GM12878 (cell line): ENCODE measurements around the gene PTPRN2. TPM values are rescaled to one million over a fixed set of nuclear protein-coding genes. Genes with fewer than 3 reads are reported as not detected.

Experiments
- ATAC-seq: fragments of 200-7000 bp; cut with Tn5 transposase; 3 replicates; pipeline ENCODE4 v1.9.1; 2020; ENCODE audit warnings: mild to moderate bottlenecking, moderate library complexity
- BruUV-seq: library from RNA; stranded (reverse); fragments of 400-500 nt; replicated peaks from 2 replicates; lab custom pipeline; 2021; lab: Mats Ljungman, UMichigan
- CTCF ChIA-PET: fragments of 300-600 bp; sonication (Branson Sonifier 250); formaldehyde crosslinking; extraction: SDS; loops from one replicate; lab custom pipeline; 2021; ENCODE audit warnings: inconsistent platforms; lab: Yijun Ruan, JAX
- POLR2A ChIA-PET: fragments of 350-600 bp; formaldehyde crosslinking; extraction: SDS; loops from one replicate; lab custom pipeline; 2021; ENCODE audit warnings: inconsistent platforms; lab: Charles Lee
- RAD21 ChIA-PET: fragments of 300-600 bp; sonication (Branson Sonifier 250); formaldehyde crosslinking; loops from one replicate; lab custom pipeline; 2023; ENCODE audit warnings: antibody characterized with exemption; ENCODE audit not compliant: unreplicated experiment; lab: Charles Lee
- SMC1A ChIA-PET: fragments of 300-600 bp; sonication (Branson Sonifier 250); formaldehyde crosslinking; loops from one replicate; lab custom pipeline; 2023; ENCODE audit not compliant: unreplicated experiment, uncharacterized antibody; lab: Charles Lee
- DNase-seq: peaks from one replicate; pipeline ENCODE4 v3.0.0-alpha.2; 2011; ENCODE audit warnings: low read depth, low spot score
- FAIRE-seq: peaks from 3 replicates; lab custom pipeline; 2011; peaks lifted over from hg19 to GRCh38; lab: Jason Lieb, UNC
- H2AFZ ChIP-seq: 2 replicates; pipeline ENCODE4 v1.6.0; 2011; ENCODE audit warnings: low read depth, low read length, control low read depth; ENCODE audit not compliant: control insufficient read depth
- H3K27ac ChIP-seq: 2 replicates; pipeline ENCODE4 v1.5.1; 2011; ENCODE audit warnings: control low read depth; ENCODE audit not compliant: control insufficient read depth, insufficient read depth
- H3K27me3 ChIP-seq, 2 experiments: replicated peaks in 1 of 2; 2 replicates each; pipeline versions ENCODE4 v1.6.0 to v1.6.1; 2011; ENCODE audit warnings: low read length in 1 of 2; ENCODE audit not compliant: control insufficient read depth in 2 of 2, insufficient read depth in 2 of 2
- H3K36me3 ChIP-seq, 2 experiments: 2 replicates each; pipeline ENCODE4 v1.5.1; 2011; ENCODE audit warnings: low read length in 1 of 2; ENCODE audit not compliant: control insufficient read depth in 2 of 2, insufficient read depth in 2 of 2
- H3K4me1 ChIP-seq: 2 replicates; pipeline ENCODE4 v1.6.1; 2011; ENCODE audit warnings: mild to moderate bottlenecking, low read length, moderate library complexity, mixed read lengths; ENCODE audit not compliant: control insufficient read depth, insufficient read depth
- H3K4me2 ChIP-seq: 2 replicates; pipeline ENCODE4 v1.6.0; 2011; ENCODE audit warnings: control low read depth; ENCODE audit not compliant: control insufficient read depth, insufficient read depth
- H3K4me3 ChIP-seq: fragments of 200-600 bp; sonication (generic); 2 replicates; pipeline ENCODE4 v1.5.1; 2016
- H3K79me2 ChIP-seq: 2 replicates; pipeline ENCODE4 v1.6.0; 2011; ENCODE audit warnings: low read length; ENCODE audit not compliant: control insufficient read depth, insufficient read depth
- H3K9ac ChIP-seq: 2 replicates; pipeline ENCODE4 v1.8.0; 2011; ENCODE audit warnings: low read length, control low read depth, mixed read lengths; ENCODE audit not compliant: control insufficient read depth, insufficient read depth
- H3K9me3 ChIP-seq: replicated peaks from 3 replicates; pipeline ENCODE4 v1.5.1; 2011; ENCODE audit warnings: mild to moderate bottlenecking, low read length; ENCODE audit not compliant: control insufficient read depth, insufficient read depth
- H4K20me1 ChIP-seq: 2 replicates; pipeline ENCODE4 v1.6.0; 2011; ENCODE audit not compliant: control insufficient read depth, insufficient read depth
- CBFB ChIP-seq: IDR thresholded peaks from 2 replicates; pipeline ENCODE4 v1.6.1; 2016; ENCODE audit warnings: antibody characterized with exemption, low read depth
- CBX3 ChIP-seq: fragments of 200-600 bp; sonication (generic); IDR thresholded peaks from 2 replicates; pipeline ENCODE4 v1.6.1; 2016; ENCODE audit warnings: low read depth, borderline replicate concordance
- CHD1 ChIP-seq: IDR thresholded peaks from 2 replicates; pipeline ENCODE4 v1.6.1; 2012; ENCODE audit warnings: low read depth, low read length, improper control_type of control experiment
- CREB1 ChIP-seq: IDR thresholded peaks from 2 replicates; pipeline ENCODE4 v1.6.1; 2012; ENCODE audit warnings: low read depth, mild to moderate bottlenecking, inconsistent platforms
- IKZF1 ChIP-seq: fragments of 450-650 bp; conservative IDR thresholded peaks from 2 replicates; pipeline ENCODE4 v1.6.1; 2017; ENCODE audit warnings: antibody characterized with exemption, mild to moderate bottlenecking
- NBN ChIP-seq: fragments of 450-650 bp; IDR thresholded peaks from 2 replicates; pipeline ENCODE4 v1.6.1; 2016
- NFYA ChIP-seq: IDR thresholded peaks from 2 replicates; pipeline ENCODE4 v1.6.1; 2011; ENCODE audit warnings: low read depth, mild to moderate bottlenecking, low read length, improper control_type of control experiment, borderline replicate concordance
- NR2F1 ChIP-seq: fragments of 450-650 bp; conservative IDR thresholded peaks from 2 replicates; pipeline ENCODE4 v1.6.1; 2017; ENCODE audit warnings: mild to moderate bottlenecking
- RB1 ChIP-seq: fragments of 450-650 bp; formaldehyde crosslinking; IDR thresholded peaks from 2 replicates; pipeline ENCODE4 v1.6.1; 2017; ENCODE audit warnings: mild to moderate bottlenecking, borderline replicate concordance
- SIX5 ChIP-seq: IDR thresholded peaks from 2 replicates; pipeline ENCODE4 v1.6.1; 2011; ENCODE audit warnings: mild to moderate bottlenecking, low read depth, low read length, moderate library complexity; ENCODE audit not compliant: severe bottlenecking
- SREBF2 ChIP-seq: IDR thresholded peaks from 2 replicates; pipeline ENCODE4 v1.6.1; 2012; ENCODE audit warnings: mild to moderate bottlenecking, low read length
- ZNF217 ChIP-seq: fragments of 450-650 bp; IDR thresholded peaks from 2 replicates; pipeline ENCODE4 v1.6.1; 2017; ENCODE audit warnings: antibody characterized with exemption, mild to moderate bottlenecking
- ZNF274 ChIP-seq: IDR thresholded peaks from one replicate; pipeline ENCODE4 v1.8.0; 2011; ENCODE audit not compliant: insufficient read length, insufficient read depth
- ZNF384 ChIP-seq: IDR thresholded peaks from 2 replicates; pipeline ENCODE4 v1.6.1; 2012; ENCODE audit warnings: low read depth, mild to moderate bottlenecking, low read length, improper control_type of control experiment, borderline replicate concordance
- WGBS: methylation state at CpG from one replicate; pipeline ENCODE4 v1.1.6; 2016; ENCODE audit warnings: low lambda C conversion rate; ENCODE audit not compliant: insufficient replicate concordance, insufficient coverage; ENCODE audit errors: missing lambda C conversion rate; 5-methylcytosine and 5-hydroxymethylcytosine counted together
- in situ Hi-C: fragments of 300-500 bp; cut with MboI; formaldehyde crosslinking; loops from 9 replicates; pipeline ENCODE4 v1.14.3; 2018; ENCODE audit warnings: mixed read lengths
- intact Hi-C: fragments of 100-400 bp; cut with micrococcal nuclease; formaldehyde crosslinking; loops from one replicate; pipeline ENCODE4 v1.14.2; 2022; ENCODE audit not compliant: unreplicated experiment
- polyA plus RNA-seq, 11 experiments: library from polyadenylated mRNA; depleted of rRNA in 4 of 11; unstranded in 6 of 11; stranded (reverse) in 5 of 11; fragments of >200 nt; fragmentation: Nextera tagmentation in 4 of 11; fragmentation: Illumina TruSeq in 1 of 11; extraction: Ambion mirVana in 4 of 11; extraction: Trizol in 1 of 11; gene quantifications; 1 replicate in 1 of 11; 2 replicates in 10 of 11; pipeline versions ENCODE4 v1.2.1 to v1.2.3, GENCODE V29; 2011 to 2016; ENCODE audit warnings: inconsistent platforms in 2 of 11, missing spikeins in 2 of 11, low read depth in 1 of 11
- total RNA-seq, 4 experiments: library from RNA; depleted of rRNA in 3 of 4; stranded (reverse); fragments of >200 nt in 3 of 4; fragmentation: Illumina TruSeq in 1 of 4; extraction: Trizol in 1 of 4; gene quantifications; 2 replicates each; pipeline versions ENCODE4 v1.2.1 to v1.2.3, GENCODE V29; 2013 to 2021
- TF ChIP-seq, protein P1 (sequence below): IDR thresholded peaks from 2 replicates; pipeline ENCODE4 v1.6.1; 2011; ENCODE audit warnings: borderline replicate concordance, low read depth, mild to moderate bottlenecking, moderate library complexity, mixed read lengths, low read length; ENCODE audit not compliant: insufficient read depth; ENCODE audit errors: extremely low read length
- TF ChIP-seq, protein P2 (sequence below): fragments of 450-650 bp; IDR thresholded peaks from 2 replicates; pipeline ENCODE4 v1.6.1; 2017; ENCODE audit warnings: mild to moderate bottlenecking, moderate library complexity
- TF ChIP-seq, protein P3 (sequence below): fragments of 450-650 bp; IDR thresholded peaks from 2 replicates; pipeline ENCODE4 v1.6.1; 2017; ENCODE audit warnings: low read depth, mild to moderate bottlenecking, moderate library complexity

Gene PTPRN2
- total and polyA plus RNA-seq, 10 of the 15 experiments (the other 5 are each of a cell fraction or from before 2014, with no cell fraction given): 5.4 TPM; not detected in 9

DNA sequence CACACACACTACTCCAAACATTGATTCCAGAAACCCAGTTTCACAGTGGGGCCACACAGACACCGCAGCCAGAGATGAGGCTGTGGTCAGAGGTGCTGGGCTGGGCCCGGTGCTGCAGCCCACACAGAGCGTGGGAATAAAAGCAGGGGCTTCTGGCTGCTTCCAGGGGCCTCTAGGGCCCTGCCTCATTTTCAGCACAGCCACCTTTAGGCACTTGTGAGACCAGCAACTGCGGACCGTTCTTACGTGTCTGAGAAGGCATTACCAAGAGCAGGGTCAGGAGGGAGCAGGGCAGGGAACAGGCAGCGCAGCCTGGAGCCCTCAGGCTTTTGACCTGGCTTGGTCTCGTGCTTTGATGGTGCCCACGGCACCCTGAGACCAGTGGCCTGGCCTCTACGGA, 980.4 kb downstream of the PTPRN2 start:
- ATAC-seq: no peak
- WGBS: 18% methylated on average over 10 of the region's 10 CpGs
- FAIRE-seq: no peak

More for the DNA sequence above, 980.4 kb downstream of the PTPRN2 start:
- TF ChIP-seq NBN (no peak), SIX5 (no peak), CBFB (no peak), ZNF384 (no peak), CREB1 (no peak), NR2F1 (no peak), ZNF274 (no peak), NFYA (no peak), CBX3 (no peak), IKZF1 (no peak), SREBF2 (no peak), RB1 (no peak), ZNF217 (no peak), CHD1 (no peak)
- TF ChIP-seq, protein P1, sequence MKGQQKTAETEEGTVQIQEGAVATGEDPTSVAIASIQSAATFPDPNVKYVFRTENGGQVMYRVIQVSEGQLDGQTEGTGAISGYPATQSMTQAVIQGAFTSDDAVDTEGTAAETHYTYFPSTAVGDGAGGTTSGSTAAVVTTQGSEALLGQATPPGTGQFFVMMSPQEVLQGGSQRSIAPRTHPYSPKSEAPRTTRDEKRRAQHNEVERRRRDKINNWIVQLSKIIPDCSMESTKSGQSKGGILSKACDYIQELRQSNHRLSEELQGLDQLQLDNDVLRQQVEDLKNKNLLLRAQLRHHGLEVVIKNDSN: no peak
- TF ChIP-seq, protein P2, sequence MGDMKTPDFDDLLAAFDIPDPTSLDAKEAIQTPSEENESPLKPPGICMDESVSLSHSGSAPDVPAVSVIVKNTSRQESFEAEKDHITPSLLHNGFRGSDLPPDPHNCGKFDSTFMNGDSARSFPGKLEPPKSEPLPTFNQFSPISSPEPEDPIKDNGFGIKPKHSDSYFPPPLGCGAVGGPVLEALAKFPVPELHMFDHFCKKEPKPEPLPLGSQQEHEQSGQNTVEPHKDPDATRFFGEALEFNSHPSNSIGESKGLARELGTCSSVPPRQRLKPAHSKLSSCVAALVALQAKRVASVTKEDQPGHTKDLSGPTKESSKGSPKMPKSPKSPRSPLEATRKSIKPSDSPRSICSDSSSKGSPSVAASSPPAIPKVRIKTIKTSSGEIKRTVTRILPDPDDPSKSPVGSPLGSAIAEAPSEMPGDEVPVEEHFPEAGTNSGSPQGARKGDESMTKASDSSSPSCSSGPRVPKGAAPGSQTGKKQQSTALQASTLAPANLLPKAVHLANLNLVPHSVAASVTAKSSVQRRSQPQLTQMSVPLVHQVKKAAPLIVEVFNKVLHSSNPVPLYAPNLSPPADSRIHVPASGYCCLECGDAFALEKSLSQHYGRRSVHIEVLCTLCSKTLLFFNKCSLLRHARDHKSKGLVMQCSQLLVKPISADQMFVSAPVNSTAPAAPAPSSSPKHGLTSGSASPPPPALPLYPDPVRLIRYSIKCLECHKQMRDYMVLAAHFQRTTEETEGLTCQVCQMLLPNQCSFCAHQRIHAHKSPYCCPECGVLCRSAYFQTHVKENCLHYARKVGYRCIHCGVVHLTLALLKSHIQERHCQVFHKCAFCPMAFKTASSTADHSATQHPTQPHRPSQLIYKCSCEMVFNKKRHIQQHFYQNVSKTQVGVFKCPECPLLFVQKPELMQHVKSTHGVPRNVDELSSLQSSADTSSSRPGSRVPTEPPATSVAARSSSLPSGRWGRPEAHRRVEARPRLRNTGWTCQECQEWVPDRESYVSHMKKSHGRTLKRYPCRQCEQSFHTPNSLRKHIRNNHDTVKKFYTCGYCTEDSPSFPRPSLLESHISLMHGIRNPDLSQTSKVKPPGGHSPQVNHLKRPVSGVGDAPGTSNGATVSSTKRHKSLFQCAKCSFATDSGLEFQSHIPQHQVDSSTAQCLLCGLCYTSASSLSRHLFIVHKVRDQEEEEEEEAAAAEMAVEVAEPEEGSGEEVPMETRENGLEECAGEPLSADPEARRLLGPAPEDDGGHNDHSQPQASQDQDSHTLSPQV: no peak
- TF ChIP-seq, protein P3, sequence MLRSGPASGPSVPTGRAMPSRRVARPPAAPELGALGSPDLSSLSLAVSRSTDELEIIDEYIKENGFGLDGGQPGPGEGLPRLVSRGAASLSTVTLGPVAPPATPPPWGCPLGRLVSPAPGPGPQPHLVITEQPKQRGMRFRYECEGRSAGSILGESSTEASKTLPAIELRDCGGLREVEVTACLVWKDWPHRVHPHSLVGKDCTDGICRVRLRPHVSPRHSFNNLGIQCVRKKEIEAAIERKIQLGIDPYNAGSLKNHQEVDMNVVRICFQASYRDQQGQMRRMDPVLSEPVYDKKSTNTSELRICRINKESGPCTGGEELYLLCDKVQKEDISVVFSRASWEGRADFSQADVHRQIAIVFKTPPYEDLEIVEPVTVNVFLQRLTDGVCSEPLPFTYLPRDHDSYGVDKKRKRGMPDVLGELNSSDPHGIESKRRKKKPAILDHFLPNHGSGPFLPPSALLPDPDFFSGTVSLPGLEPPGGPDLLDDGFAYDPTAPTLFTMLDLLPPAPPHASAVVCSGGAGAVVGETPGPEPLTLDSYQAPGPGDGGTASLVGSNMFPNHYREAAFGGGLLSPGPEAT: no peak
- ChIA-PET RAD21 (no interaction called here), CTCF (no interaction called here), SMC1A (no interaction called here), POLR2A (no interaction called here)
- no TSS peak for BruUV-seq
- no peaks in the 10 kb centered on the region for H3K4me1 ChIP-seq
- H3K4me2 ChIP-seq: no peak overlapping the region
- no peaks in the 10 kb centered on the region for H3K79me2 ChIP-seq
- H3K36me3 ChIP-seq: no peaks in the 10 kb centered on the region
- H3K4me3 ChIP-seq: no peak overlapping the region
- H2AFZ ChIP-seq: no peak overlapping the region
- no peaks in the 10 kb centered on the region for H3K27me3 ChIP-seq
- H3K9me3 ChIP-seq: no peaks in the 10 kb centered on the region; the same call in 2 of the 3 replicates
- intact Hi-C loops (no loop called here), in situ Hi-C loops (no loop called here)
- no peak overlapping the region for H3K27ac ChIP-seq
- H4K20me1 ChIP-seq: no peaks in the 10 kb centered on the region
- no peak overlapping the region for H3K9ac ChIP-seq
- no peak for DNase-seq
